ENCODE data around the gene DICER1. TPM values are rescaled to one million over a fixed set of nuclear protein-coding genes. Genes with fewer than 3 reads are reported as not detected.

DICER1 gene
- polyA plus RNA-seq, 1 donor from 2014 or later = 93.8 TPM

DNA sequence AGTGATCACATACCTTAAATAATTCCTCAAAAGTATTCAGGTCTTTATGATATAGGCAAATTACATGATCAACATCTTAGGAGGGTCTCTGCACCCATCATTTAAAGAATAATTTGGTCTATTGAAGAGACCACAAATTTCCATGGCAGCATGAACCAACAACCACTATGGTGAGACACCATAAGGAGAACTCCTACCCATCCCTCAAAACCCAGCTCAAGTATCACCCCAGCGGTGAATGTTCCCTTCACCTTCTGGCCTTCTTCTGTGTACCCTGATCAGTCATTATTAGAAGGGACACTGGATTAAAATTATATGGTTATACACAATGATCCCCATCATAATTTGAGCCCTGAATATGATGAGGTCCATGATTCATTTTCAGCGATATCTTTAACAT lies 81.5 kb downstream of the DICER1 start:
- Histone ChIP-seq H3K27me3 (ENCODE audit: insufficient read depth, low read depth, low read length) (no peaks in the 10 kb centered on the region), H3K9me3 (ENCODE audit: low read length) (no peaks in the 10 kb centered on the region), H3K4me3 (ENCODE audit: low read length) (no peak overlapping the region), H3K79me2 (replicated peaks; ENCODE audit: insufficient read depth, low read length) (no peaks in the 10 kb centered on the region), H3F3A (ENCODE audit: insufficient read depth, low read length, poor library complexity, severe bottlenecking) (no peaks in the 10 kb centered on the region), H2AFZ (ENCODE audit: low read depth, low read length) (no peak overlapping the region), H3K9me2 (ENCODE audit: insufficient read depth, low read length) (no peaks in the 10 kb centered on the region), H3K4me2 (ENCODE audit: low read length) (no peak overlapping the region), H3K36me3 (ENCODE audit: insufficient read depth, low read length) (no peaks in the 10 kb centered on the region), H3K27ac (ENCODE audit: low read length) (no peak overlapping the region), H3K9ac (ENCODE audit: low read length) (no peak overlapping the region), H4K20me1 (ENCODE audit: insufficient read depth) (no peaks in the 10 kb centered on the region)
- TF ChIP-seq EP300 (conservative IDR thresholded peaks at IDR 0.05; ENCODE audit: poor library complexity, severe bottlenecking) = no peak
- no peak for TF ChIP-seq POLR2AphosphoS5 (IDR thresholded peaks at IDR 0.05)
- TF ChIP-seq, protein P1, sequence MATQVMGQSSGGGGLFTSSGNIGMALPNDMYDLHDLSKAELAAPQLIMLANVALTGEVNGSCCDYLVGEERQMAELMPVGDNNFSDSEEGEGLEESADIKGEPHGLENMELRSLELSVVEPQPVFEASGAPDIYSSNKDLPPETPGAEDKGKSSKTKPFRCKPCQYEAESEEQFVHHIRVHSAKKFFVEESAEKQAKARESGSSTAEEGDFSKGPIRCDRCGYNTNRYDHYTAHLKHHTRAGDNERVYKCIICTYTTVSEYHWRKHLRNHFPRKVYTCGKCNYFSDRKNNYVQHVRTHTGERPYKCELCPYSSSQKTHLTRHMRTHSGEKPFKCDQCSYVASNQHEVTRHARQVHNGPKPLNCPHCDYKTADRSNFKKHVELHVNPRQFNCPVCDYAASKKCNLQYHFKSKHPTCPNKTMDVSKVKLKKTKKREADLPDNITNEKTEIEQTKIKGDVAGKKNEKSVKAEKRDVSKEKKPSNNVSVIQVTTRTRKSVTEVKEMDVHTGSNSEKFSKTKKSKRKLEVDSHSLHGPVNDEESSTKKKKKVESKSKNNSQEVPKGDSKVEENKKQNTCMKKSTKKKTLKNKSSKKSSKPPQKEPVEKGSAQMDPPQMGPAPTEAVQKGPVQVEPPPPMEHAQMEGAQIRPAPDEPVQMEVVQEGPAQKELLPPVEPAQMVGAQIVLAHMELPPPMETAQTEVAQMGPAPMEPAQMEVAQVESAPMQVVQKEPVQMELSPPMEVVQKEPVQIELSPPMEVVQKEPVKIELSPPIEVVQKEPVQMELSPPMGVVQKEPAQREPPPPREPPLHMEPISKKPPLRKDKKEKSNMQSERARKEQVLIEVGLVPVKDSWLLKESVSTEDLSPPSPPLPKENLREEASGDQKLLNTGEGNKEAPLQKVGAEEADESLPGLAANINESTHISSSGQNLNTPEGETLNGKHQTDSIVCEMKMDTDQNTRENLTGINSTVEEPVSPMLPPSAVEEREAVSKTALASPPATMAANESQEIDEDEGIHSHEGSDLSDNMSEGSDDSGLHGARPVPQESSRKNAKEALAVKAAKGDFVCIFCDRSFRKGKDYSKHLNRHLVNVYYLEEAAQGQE (IDR thresholded peaks at IDR 0.05; ENCODE audit: borderline replicate concordance) = no peak
- TF ChIP-seq, protein P2, sequence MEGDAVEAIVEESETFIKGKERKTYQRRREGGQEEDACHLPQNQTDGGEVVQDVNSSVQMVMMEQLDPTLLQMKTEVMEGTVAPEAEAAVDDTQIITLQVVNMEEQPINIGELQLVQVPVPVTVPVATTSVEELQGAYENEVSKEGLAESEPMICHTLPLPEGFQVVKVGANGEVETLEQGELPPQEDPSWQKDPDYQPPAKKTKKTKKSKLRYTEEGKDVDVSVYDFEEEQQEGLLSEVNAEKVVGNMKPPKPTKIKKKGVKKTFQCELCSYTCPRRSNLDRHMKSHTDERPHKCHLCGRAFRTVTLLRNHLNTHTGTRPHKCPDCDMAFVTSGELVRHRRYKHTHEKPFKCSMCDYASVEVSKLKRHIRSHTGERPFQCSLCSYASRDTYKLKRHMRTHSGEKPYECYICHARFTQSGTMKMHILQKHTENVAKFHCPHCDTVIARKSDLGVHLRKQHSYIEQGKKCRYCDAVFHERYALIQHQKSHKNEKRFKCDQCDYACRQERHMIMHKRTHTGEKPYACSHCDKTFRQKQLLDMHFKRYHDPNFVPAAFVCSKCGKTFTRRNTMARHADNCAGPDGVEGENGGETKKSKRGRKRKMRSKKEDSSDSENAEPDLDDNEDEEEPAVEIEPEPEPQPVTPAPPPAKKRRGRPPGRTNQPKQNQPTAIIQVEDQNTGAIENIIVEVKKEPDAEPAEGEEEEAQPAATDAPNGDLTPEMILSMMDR (IDR thresholded peaks at IDR 0.05; ENCODE audit: poor library complexity, severe bottlenecking) = no peak

DNA sequence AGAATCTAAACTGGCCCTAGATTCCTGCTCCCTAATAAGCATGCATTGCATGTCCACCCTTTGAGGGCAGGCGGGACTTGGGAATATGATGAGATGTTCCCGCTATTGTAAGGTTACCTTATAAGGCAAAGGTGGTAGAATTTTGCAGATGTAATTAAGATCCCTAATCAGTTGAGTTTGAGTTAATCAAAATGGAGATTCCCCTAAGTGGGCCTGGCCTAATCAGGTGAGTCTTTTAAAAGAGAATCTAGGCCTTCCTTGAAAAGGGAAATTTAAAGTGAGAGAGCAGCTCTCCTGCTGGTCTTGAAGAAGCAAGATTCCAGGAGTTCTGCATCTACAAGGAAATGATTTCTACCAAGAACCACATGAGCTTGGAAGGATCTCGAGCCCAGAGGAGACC lies 83.4 kb downstream of the DICER1 start:
- Histone ChIP-seq H3K27me3 (ENCODE audit: insufficient read depth, low read depth, low read length) (no peaks in the 10 kb centered on the region), H4K20me1 (ENCODE audit: insufficient read depth) (no peaks in the 10 kb centered on the region), H3K9me2 (ENCODE audit: insufficient read depth, low read length) (no peaks in the 10 kb centered on the region), H3K27ac (ENCODE audit: low read length) (no peak overlapping the region), H3K79me2 (replicated peaks; ENCODE audit: insufficient read depth, low read length) (no peaks in the 10 kb centered on the region), H3K4me2 (ENCODE audit: low read length) (no peak overlapping the region), H2AFZ (ENCODE audit: low read depth, low read length) (no peak overlapping the region), H3K9me3 (ENCODE audit: low read length) (no peaks in the 10 kb centered on the region), H3K36me3 (ENCODE audit: insufficient read depth, low read length) (no peaks in the 10 kb centered on the region), H3K9ac (ENCODE audit: low read length) (no peak overlapping the region), H3K4me3 (ENCODE audit: low read length) (no peak overlapping the region), H3F3A (ENCODE audit: insufficient read depth, low read length, poor library complexity, severe bottlenecking) (no peaks in the 10 kb centered on the region)
- TF ChIP-seq RAD21 (conservative IDR thresholded peaks at IDR 0.05) (no peak), SMC3 (conservative IDR thresholded peaks at IDR 0.05; ENCODE audit: poor library complexity) (no peak), EP300 (conservative IDR thresholded peaks at IDR 0.05; ENCODE audit: poor library complexity, severe bottlenecking) (no peak), EZH2 (IDR thresholded peaks at IDR 0.05; ENCODE audit: borderline replicate concordance, insufficient read depth, low read length, poor library complexity, severe bottlenecking) (no peak), MXI1 (conservative IDR thresholded peaks at IDR 0.05; ENCODE audit: poor library complexity, severe bottlenecking) (no peak), TAF1 (IDR thresholded peaks at IDR 0.05; ENCODE audit: low read depth) (no peak), POLR2AphosphoS5 (IDR thresholded peaks at IDR 0.05) (no peak)
- TF ChIP-seq, protein P2 (IDR thresholded peaks at IDR 0.05; ENCODE audit: poor library complexity, severe bottlenecking) = no peak
- TF ChIP-seq, protein P1 (IDR thresholded peaks at IDR 0.05; ENCODE audit: borderline replicate concordance) = no peak

Measured in neural cell (in vitro differentiated cells).